GM12874 (cell line): ENCODE measurements around the gene TMEM145.

Experiments
- TF ChIP-seq, protein P1 (sequence below): IDR thresholded peaks from 2 replicates; pipeline ENCODE4 v1.5.1; 2011; ENCODE audit warnings: low read depth, mild to moderate bottlenecking, control low read depth, low read length, moderate library complexity; ENCODE audit not compliant: insufficient read depth

The TMEM145 gene

DNA sequence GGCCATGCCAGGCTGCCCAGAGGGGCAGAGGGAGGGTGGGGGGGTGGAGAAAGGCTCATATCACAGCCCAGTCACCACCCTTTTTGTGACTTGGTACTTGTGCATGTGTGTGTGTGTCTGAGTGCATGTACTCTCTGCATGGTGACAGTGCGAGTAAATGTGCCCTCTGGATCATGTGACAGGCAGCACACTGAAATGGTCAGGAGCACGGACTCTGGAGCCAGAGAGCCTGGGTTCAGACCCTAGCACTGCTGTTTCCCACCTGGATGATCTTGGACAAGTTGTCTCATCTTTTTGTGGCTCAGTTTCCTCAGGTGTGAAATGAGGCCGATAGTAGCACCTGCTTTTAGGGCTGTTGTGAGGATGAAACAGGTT is 42.1 kb upstream of the TMEM145 start:
- TF ChIP-seq, protein P1, sequence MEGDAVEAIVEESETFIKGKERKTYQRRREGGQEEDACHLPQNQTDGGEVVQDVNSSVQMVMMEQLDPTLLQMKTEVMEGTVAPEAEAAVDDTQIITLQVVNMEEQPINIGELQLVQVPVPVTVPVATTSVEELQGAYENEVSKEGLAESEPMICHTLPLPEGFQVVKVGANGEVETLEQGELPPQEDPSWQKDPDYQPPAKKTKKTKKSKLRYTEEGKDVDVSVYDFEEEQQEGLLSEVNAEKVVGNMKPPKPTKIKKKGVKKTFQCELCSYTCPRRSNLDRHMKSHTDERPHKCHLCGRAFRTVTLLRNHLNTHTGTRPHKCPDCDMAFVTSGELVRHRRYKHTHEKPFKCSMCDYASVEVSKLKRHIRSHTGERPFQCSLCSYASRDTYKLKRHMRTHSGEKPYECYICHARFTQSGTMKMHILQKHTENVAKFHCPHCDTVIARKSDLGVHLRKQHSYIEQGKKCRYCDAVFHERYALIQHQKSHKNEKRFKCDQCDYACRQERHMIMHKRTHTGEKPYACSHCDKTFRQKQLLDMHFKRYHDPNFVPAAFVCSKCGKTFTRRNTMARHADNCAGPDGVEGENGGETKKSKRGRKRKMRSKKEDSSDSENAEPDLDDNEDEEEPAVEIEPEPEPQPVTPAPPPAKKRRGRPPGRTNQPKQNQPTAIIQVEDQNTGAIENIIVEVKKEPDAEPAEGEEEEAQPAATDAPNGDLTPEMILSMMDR, result no peak

GRCh38 chr19:42271861-42272534 is 41.1 kb upstream of the TMEM145 start:
- TF ChIP-seq, protein P1, result no peak

- TF ChIP-seq, protein P1, result no peak
Observed at GRCh38 chr19:42272535-42272897, 40.6 kb upstream of the TMEM145 start.

GRCh38 chr19:42272989-42273406 is 40.1 kb upstream of the TMEM145 start:
- TF ChIP-seq, protein P1, result no peak

GRCh38 chr19:42273407-42274064 is 39.6 kb upstream of the TMEM145 start:
- TF ChIP-seq, protein P1, result no peak

GRCh38 chr19:42274065-42274682 is 38.9 kb upstream of the TMEM145 start:
- TF ChIP-seq, protein P1, result no peak

DNA sequence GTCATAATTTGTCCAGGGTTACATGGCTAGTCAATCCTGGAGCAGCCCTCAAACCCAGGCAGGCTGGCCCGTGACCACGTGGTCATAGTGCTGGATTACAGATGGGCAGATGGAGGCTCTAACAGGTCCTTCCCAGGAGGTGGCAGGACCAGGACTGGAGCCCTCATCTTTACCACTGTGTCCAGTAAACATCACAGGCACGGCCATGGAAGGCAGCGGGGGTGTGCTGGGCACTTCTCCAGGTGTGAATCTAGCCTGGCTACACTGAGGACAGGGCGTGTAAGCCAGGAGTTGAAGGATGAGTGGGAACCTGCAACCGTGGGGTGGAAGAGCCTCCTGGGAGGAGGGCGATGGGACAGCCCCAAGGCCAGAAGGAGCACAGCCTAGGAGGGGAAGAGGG is 38.0 kb upstream of the TMEM145 start:
- TF ChIP-seq, protein P1, result no peak
